Activated CD4-positive, alpha-beta T cell treated with anti-CD3 and anti-CD28 coated beads for 48 hours (primary cell): Measurements from ENCODE around the gene MKLN1.
"Not testable (repeated sequence)": the region's sequence is repeated elsewhere in the genome, so short reads cannot be mapped to it uniquely, and the experiment has no call there.

Experiments
- DNase-seq: peaks from one replicate; pipeline ENCODE4 v3.0.0-alpha.2; 2020

MKLN1 gene

DNA sequence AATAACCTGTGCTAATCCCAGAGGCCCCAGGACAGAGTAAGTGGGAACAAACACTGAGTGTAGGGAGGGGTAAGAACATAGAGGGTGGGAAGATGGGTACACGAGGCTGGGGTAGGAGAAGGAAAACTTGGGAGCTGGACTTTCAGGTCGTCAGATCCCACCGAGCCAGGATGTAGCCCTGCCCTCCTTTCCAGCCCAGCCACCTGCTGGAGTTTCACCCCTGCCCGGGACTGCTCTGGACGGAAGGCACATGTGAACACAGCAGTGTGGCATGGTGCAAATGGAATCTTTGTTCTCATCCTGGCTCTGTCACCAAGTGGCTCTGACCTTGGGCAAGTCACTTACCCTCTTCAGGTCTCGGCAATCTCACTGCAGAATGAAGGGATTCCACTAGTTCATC lies 176.0 kb downstream of the MKLN1 start:
- no peak for DNase-seq

DNA sequence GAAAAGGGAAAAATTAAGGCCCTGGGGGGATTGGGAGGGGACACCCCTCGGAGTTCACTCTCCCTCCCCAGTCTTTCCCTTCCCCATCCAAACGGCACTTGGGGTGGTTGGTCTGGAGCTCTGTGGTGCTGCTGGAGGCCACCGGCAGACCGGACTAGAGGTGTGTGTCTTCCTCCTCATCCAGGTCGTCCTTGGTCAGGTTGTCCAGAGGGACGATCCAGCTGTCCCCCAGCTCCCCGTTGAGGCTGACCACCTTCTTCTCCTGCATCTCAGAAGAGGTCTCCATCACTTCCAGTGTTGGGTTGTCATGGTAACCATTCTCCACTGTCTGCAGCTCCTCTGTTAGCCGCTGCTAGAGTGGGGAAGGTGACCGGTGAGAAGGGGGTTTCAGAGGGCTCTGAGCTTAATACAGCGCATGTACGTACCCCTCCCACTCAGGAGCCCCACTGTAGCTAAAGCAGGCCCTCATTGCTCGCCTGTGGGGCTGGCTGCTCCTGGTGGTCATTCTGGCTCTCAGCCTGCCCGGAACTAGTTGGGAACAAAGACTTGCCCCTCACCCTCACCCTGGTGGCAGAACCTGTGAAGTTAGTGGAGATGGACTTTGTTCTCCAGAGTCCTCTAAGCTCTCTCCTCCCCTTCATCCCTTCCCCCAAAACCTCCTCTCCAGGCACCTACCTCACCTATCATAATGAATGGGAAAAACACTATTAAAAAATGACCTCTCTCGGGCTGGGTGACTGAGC lies 176.7 kb downstream of the MKLN1 start:
- no peak for DNase-seq

DNA sequence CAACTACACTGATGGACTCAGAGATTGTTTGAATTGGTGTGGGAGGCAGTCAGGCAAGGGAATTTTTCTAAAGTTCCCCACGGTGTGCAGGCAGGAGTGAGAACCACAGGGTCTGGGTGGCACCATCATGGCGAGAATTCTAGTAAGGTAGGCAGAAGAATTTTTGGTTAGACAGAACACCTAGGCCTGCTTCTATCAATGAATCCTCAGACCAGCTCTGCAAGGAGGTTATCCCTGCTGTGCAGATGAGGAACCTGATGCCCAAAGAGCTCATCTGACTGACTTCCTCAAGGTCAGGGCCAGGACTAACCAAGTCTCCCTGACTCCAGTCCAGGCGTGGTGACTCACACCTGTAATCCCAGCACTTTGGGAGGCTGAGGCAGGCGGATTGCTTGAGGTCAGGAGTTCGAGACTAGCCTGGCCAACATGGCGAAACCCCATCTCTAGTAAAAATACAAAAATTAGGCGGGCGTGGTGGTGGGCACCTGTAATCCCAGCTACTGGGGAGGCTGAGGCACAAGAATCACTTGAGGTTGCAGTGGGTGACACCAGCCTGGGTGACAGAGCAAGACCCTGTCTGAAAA lies 177.5 kb downstream of the MKLN1 start:
- not testable (repeated sequence) for DNase-seq

DNA sequence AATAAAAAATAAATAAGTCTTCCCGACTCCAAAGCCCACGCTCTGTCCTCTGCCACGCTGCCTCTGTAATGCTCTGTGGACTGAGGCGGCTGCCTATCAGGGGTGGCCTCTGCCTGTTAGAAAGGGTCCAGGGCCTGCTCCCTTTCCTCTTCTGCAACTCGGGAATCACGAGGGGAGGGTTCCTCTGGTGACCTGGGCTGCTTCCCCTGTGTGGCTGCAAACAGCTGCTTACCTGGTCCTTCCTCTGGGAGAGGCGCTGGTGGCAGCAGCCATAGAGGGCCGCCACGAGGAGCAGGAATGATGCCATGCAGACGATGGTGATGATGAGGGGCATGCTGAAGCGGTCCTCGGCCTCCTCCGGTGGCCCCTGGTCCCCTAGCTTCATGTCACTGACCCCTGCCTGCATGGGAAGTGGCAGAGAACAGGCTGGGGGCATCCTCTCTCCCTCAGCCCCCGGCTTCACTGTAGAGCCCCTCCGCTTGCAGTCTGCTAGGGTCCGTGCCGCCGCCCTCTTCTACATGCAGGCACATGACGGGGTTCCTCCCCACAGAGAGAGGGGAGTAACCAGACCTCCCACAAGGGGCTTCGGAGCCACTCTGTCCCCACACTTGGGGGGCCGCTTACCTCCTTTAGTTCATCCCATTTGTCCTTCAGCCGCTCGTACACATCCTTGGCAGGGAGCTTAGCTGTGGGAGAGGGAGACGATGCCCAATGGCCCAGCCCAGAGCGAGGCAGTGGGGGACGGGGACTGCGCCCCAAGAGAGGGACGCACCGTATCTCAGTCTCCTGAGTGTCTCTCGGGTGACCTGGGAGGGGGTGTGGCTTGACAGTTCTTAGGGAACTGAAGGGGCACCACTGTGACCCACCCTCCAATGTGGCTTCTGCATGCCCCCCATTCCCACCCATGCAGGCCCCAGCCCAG lies 178.2 kb downstream of the MKLN1 start:
- DNase-seq, result no peak

DNA sequence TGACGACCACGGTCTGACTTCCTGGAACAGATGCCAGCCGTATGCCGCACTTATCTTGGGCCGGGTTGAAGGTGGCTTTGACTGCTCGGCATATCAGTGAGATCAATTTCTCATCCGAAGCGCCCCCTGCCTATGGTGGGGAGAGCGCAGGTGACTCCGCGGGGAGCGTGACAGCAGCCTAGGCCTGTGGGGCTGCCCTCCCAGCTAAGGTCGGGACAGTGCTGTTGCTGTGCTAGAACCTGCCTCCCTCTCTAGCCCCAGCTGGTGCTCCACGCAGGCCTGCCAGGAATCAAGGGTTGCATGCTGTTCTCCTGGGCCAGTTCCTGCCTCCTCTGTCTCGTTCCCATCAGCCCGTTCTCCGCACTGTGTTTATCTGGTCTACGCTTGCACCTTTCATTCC lies 178.9 kb downstream of the MKLN1 start:
- no peak for DNase-seq

DNA sequence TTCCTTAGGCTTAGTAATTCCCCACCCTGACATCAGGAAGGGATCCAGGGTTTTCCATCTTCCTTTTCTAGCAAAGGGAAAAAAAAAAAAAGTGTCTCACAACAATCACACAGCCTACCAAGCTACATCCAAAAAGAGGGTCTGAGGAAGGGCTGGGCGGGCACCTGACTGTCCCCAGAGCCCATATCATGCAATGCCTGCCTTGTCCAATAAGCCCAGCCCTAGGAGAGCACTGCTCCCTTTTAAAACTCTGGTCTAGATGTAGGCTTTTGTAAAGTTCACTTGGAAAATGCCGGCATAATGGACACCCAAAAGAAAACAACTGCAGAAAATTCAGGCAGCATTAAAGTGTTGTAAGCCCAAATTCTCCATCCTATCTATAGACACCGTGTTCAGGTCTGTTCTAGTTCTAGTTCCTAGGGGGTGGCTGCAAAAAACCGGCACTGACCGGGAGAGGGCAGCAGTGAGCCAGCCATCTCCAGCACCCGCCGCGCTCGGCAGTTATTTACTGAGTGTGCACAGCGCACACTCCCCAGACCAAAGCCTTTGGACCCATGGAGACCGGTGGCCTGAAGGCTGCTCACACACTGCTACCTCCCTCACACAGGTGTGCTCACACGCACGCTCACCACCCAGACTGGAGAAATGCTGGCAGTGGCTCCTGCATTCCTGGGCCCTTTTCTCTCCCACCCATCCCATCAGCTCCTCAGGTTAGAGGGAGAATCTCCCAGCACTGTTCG lies 180.1 kb downstream of the MKLN1 start:
- peak; percentile 90 for DNase-seq

DNA sequence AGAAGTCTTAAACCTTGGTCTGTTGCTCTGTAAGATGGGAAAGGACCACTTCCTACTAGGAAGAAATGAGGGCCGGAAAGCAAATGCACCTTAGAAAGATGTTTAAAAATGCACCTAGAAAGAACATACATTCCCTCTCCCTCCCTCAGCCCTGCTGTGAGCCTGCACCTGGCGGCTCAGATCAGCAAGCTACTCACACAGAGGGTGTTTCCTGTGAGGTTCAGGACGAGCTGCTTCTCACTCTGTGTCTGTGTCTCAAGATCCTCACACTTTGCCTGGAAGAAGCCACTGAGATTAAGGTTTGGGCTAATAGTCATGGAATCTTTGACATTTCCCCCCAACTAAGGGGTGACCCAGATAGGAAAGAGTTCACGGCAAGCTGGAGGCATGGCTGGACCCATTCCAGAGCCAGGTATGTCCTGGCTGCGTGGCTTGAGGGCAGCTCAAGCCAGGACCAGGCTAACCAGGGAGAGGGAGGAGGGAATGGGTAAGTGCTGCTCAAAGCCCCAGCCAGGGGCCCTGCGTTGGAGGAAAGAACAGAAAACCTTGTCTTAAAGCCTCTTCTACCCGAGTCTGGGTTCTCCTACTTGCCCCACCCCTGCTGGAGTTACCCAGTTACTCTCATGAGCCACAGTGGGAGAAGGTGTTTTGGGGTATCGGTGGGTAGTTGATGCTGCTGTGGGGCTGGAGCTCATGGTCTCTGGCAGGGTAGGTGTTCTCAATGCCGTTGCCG lies 181.2 kb downstream of the MKLN1 start:
- DNase-seq, result no peak

DNA sequence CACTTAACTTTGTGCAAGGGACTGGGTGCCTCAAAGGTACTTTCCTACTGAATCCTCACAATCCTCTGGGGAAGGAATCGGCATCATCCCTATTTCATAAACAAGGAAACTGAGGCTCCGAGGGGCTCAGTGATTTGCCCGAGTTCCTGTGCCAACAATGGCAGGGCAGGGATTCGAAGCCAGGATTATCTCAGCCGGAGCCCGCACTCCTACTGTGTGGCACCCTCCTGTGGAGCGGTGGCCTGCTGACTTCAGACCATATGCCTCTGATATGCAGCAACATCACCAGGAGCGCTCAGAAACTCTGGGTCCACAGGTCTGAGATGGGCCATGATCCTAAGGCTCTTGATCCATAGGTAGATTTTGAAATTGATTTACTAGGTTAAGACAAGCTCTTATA lies 182.1 kb downstream of the MKLN1 start:
- no peak for DNase-seq

DNA sequence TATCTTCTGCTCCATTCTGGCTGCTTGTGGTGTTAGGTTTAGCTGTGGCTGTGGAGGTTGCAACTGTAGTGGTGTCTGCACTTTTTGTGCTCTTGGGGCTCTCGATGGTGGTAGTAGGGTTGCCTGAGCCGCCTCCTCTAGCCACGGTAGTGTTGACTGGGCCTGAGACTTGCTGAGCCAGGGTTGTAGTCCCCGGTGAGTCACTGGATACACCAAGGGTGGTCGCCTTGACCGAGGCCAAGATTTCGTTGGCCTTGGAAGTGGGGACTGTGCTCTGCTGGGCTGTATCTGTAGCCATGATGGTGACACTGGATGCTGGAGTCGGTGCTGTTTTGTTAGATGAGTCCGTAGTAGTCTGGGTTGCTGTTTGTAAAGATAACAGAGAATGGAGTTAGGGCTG lies 183.4 kb downstream of the MKLN1 start:
- no peak for DNase-seq

DNA sequence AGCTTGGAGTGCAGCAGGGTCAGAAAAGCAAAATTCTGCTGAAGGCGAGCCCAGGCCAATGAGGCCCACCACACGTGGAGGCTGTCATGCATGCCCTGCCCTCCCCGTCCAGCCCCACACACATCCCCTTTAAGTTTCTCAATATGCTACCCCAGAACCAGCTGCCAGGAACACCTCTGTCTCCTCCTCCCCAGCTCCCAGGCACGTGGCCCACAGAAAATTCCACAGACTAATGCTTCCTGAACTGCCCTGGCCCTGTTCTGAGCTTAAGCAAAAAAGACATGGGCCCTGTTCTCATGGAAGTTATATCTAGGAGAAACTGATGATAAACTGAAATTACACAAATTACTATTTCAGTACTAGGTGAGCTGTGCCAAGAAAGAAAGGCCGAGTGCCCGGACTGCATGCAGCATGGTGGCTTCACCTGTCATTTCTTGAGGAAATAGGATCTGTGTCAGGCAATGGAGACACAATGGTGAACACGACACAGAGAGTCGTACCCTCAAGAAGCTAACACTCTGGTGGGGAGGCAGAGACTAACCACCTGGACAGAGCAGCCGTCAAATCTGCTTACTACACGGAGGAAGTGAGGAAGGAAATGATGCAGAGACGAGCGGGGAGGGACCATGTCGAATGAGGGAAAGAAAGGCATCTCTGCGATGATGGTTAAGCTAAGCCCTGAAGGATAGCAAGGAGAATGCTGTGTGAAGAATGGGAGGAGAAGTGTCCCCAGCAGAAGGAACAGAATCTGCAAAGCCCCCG lies 184.3 kb downstream of the MKLN1 start:
- no peak for DNase-seq

DNA sequence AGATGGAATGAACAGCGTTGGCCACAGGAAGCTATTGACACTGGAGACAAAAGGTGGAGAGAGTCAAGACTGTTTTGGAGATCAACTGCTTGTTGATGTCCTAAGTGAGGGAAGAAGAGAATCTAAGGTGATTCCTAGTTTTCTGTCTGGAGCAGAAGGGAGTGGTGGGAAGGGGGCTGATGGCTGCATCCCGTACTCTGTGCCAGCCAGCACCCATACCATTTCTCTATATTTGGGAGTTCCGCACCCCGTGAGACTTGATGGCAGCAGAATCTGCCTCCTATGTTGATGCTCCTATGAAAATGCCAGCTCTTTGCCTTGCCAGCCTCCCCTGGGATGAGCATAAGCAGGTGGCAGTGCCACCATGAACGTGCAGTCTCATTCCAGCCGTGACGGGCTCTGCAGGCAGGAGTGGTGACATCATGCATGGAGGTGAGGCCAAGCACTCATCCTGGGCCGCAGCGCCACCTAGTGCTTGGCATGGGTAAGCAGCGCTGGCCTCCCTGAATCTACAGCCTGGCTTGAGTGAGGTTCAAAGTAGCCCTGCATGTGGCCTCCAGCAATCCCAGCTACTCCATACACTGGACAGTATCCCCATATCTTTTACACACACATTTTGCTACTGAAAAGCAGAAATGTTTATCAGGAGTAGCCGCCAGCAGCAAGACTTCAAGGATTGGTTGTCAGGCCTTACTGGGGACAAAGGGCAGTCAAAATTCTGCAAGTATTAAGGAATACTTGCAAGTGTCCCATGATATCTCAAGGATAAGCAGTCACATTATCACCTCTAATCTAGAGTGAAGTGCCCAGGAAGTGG lies 185.8 kb downstream of the MKLN1 start:
- peak; percentile 89 for DNase-seq

DNA sequence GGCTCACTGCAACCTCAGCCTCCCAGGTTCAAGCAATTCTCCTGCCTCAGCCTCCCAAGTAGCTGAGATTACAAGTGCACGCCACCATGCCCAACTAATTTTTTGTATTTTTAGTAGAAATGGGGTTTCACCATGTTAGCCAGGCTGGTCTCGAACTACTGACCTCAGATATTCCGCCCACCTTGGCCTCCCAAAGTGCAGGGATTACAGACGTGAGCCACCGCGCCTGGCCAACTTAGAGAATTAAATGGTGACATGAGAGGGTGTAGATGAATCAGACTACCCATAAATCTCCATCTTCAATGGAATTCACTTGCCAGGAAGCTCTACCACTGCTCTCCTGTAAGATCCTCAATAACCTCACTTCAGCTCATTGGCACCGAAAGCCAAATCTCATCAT lies 187.8 kb downstream of the MKLN1 start:
- DNase-seq, result not testable (repeated sequence)

DNA sequence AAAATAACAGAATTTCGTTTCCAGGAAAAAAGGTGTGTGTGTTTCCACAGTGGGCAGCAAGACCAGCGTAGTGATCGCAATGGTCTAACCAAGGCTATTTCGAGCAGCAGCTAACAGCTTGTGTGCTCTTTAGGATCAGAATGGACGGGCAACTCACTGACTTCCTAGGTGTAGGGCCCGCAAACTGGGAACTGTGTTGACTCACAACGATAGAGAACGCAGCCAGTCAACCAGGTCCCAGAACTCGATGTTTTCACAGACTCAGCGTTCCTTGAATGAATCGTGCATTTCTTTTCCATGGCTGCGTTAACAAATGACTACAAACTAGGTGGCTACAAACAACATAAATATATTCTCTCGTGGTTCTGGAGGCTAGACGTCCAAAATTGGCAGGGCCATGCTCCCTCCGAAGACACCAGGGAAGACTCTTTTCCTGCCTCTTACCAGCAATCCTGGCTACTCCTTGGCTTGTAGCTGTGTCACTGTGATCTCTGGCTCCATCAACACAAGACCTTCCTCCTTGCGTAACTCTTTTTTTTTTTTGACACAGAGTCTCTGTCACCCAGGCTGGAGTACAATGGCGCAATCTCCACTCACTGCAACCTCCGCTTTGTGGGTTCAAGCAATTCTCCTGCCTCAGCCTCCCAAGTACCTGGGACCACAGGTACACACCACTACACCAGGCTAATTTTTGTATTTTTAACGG lies 189.7 kb downstream of the MKLN1 start:
- DNase-seq, result no peak

DNA sequence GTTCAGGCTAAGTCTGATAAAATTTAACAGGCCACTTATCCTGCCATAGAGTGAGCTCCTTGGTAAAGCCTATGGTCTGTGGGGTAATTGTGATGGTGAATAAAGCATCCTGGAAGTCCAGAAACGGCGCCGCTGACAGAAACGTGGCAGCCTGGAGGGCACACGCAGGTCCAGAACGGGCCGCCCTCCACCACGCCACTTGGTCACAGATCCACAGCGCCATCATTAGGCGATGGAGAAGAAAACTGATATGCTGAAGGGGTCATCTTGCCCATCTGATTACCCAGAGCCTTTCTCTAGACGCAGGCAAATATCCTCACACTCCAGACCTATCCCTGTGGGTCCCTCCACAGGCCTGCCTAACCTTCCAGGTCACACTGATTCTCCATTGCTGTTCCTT lies 190.9 kb downstream of the MKLN1 start:
- DNase-seq, result no peak

DNA sequence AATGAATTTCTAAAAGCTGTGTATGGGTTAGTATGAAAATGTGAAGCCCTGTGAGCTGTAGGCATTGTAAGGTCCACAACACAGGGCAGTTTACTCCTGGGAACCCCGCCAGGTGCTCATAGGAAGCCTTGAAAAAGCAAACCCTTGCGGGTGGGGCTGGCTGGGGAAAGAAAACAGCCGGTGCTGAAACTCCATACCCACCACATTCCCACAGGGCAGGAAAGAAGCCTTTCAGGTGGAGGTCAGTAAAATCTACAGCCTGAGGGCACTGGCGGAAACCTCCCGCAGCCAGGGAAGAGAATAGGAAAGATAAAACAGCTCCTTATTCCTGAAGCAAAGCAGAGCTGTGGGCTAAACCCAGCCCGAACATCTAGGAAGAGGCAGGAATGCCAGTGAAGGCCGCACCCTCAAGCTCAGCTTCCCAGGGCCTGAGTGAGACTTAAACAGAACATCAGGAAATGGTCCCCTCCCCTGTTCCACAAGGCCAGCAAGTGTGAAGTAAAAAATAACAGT lies 194.0 kb downstream of the MKLN1 start:
- no peak for DNase-seq

DNA sequence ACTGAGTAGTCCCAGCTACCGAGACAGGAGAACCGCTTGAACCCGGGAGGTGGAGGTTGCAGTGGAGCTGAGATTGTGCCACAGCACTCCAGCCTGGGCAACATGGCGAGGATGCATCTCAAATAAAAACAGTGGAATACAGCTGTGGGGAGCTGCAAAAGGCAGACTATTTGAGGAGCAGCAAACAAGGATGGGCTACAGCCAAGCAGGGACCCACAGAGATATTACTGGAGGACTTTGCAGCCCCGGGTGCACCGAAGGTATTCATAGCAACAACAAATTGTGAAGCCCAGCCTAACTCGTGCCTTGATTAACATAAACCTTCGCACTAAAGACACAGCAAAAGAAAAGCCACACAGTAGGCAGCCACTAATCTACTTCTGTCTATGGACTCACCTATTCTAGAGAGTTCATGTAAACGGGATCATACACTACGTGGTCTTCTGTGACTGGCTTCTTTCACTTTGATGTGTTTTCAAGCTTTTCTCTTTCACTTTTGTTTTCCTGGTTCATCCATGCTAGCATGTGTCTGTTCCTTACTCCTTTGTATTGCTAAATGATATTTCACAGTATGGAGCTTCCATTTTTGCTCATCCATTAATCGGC lies 194.8 kb downstream of the MKLN1 start:
- no peak for DNase-seq

DNA sequence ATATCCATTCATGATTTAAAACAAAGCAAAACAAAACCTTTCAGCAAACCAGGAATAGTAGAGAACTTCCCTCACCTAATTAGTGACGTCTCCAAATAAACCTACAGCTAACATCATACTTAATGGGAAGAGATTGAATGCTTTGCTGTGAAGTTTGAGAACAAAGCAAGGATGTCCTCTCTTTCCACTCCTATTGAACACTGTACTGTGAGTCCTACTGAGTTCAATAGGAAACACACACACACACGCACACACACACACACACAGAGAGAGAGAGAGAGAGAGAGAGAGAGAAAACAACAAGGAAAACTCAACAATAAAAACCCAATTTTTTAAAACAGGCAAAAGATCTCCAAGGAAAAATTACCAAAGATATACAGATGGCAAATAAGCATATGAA lies 196.4 kb downstream of the MKLN1 start:
- DNase-seq, result no peak

DNA sequence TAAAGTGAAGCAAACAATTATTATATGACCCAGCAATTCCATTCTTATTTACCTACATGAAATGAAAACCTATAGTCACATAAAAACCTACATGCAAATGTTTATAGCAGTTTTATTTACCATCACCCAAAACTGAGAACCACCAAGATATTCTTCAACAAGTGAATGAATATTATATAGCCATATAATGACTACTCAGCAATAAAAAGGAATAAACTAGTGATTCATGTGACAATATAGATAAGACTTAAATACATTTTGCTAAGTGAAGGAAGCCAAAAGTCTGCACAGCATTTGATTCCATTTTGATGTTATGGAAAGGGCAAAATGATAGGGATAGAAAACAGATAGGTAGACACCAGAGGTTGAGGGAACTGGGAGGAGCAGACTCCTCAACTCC lies 197.0 kb downstream of the MKLN1 start:
- no peak for DNase-seq

DNA sequence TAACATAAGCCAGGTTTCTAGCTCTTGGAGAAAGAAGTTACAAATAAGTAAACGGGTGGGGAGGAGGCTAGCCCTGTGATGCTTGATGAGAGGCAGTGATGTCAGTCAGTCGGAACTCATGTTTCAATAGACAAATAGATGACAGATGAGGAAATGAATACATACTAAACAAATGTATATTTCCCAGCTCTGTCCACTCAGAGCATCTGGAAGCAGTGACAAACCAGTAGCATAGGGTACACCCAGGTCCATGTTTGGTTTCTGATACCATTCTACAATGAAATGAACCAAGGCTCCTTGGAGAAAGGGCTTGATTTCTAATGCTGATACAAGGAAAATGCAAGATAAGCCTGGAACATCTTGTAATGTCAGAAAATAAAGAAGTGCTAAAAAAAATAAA lies 198.1 kb downstream of the MKLN1 start:
- no peak for DNase-seq
